HG03520 (cell line): ENCODE data around the gene NPR1.
A peak's percentile ranks its signal among the peaks of the same experiment; 100 is the strongest.
"Not testable (repeated sequence)": the region's sequence is repeated elsewhere in the genome, so short reads cannot be mapped to it uniquely, and the experiment has no call there.

Experiments
- ATAC-seq: cut with Tn5 transposase; IDR thresholded peaks from one replicate; pipeline ENCODE4 v1.9.1; 2021; ENCODE audit warnings: mild to moderate bottlenecking, moderate library complexity; ENCODE audit not compliant: unreplicated experiment

NPR1 gene

DNA sequence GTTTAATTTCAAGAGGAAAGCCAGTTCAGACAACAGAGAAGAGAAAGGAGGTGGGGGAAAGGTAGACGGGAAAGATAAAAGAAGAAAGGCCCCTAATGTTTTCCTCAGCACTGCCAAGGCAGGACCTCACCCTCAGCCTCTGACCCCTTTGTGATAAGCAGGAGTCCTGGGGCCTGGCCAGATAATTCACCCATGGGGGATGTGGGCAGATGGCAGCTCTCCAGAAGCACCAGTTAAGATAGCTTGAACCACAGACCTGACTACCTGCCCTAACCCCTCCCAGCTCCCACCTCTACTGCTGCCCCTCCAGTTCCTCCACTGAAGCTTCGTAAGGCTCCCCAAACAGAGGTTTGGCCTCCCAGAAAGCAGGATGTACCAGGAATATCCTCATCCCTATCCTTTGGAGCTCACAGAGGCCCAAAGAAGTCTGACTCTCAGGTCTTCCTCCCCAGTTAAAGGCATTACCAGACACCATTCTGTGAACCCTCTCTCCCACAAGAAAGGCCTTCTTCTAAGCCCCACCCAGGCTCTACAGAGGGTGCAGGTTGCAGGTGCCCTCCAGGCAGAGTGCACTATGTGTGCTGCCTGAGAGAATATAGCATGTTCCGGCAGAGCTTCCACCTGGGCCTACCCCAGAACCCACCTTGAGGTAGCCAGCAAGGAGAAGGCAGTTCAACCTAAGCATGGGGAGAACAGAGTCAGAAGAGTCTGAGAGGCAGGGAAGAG is 29.2 kb upstream of the NPR1 start:
- ATAC-seq = no peak

DNA sequence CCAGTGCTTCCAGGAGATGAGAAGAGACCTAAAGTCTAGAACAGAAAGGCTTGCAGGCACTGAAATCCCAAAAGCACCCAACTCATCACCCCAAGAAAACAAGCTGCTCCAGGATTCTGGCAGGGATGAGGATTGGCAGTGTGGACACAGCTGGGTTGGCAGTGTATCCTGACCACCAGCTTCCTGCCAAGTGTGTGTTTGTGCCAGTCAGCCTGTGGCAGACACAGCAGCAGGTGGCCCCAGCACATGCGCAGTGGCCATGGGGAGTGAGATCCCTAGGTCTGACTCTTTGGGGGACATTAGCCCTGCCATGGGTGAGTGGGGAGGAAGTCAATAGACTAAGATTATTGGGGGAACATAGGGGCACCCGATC is 28.6 kb upstream of the NPR1 start:
- ATAC-seq = no peak

DNA sequence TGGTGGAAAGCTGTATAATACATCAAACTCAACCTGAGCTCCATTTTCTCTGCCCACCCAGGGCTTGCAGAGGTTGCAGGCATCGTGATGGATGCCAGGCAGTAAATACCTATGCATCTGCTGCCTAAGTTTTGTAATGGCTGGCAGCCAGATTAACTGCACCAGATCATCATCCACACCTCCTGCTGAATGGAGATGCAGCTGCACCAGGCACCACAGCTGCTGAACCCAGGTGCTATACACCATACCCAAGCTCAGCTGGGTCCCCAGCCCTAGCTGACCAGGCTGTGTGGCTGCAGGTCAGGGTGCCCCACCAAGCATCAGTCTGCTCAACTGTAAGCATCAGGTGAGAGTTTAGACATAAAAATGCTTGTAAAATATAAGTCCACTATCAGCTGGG is 26.7 kb upstream of the NPR1 start:
- no peak for ATAC-seq

DNA sequence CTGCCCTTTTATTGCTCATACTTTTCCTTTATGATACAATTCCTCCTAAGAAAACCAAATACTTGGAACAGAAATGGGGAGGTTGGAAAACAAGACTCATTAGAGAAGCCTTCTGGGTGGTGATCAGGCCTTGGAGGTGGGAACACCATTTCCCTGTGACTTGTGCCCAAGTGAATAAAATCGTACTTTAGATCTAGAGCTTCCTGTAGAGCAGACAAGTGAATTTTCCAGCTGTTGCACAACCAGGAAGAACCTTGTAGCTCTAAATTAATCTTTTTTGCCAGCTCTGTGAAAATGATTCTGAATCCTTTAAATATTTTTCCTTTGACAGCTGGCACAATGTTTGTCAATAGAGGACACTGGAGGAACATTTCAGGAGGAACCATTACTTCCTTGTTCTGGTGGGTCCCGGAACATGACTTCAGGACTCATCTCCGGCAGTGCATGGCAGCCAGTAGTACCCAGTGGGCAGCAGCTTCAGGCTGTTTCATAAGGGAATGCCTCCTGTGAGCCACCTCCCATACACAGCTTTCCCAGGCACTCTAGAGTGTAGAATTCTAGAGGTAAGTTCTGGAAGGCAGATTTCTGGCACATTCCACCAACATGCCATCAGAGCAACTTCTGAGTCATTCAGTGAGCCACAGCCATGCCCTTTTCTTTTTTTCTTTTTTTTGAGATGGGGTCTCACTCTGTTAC is 25.5 kb upstream of the NPR1 start:
- ATAC-seq = no peak

DNA sequence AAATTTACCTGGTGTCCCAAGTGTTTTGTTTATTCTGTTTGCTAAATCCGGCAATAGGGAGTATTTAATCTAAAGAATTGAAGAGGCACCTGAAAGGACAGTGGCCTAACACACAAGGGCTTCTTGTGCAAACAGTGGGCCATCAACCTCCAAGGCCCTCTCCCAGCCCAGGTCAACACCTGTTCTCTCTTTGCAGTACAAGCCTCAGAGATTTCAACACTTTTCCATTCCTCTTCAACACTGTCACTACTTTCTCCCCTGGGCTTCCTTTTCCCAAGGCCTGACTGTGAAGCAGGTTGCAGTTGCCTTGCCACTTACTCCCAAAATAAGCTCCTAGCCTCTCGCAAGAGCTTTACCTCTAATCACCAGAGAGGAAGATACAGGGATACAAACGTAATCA is 23.2 kb upstream of the NPR1 start:
- no peak for ATAC-seq

DNA sequence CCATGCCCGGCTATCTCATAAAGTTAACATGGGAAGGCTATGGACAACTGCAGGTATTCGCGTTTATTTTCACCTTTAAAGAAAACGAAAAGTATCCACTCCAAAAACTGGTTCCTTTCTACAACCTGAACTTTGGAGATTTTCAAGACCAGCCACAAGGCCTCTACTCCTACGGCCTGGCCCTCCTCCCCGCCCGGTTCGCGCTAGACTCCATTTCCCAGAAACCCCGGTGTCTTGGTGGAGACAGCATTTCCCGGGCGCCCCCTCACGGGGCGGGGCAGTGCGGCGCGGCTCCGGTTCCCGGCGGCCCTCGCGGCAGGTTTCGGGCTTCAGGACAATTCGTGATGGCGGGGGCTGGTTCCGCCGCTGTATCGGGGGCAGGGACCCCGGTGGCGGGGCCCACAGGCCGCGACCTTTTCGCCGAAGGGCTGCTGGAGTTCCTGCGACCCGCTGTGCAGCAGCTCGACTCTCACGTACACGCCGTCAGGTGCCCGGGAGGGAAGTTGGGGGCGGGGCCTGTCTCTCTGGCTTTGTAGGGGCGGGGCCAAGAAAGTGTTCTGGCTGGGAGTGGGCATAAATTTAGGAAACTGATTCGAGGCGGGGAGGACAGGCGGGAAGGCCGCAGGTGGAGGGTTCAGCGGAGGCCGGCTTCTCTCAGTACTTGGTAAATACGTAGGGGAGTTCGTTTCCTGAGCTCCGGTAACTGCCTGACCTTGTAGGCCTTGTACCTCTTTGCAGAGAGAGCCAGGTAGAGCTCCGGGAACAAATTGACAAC is 19.9 kb upstream of the NPR1 start, which contains the start of gene SNAPIN:
SNAPIN (plus strand) TSS at position 304 of the 775 bp plus-strand sequence; CDS start at position 345, 41 bp downstream.
- ATAC-seq = peak; percentile 89

DNA sequence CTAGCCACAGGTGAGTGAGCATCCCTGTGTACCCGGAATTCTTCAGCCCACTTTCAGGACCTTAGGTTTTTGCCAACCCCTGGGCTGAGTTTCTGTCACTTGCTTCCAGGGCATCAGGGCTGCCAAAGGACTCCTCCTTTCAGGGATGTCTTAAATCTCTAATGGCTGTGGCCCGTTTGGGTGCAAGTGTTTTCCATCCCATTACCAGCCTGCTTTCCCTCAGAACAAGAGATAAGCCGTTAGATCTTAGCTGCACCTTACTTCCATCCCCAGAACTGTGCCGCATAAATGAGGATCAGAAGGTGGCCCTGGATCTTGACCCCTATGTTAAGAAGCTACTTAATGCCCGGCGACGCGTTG is 19.3 kb upstream of the NPR1 start:
- ATAC-seq = no peak

DNA sequence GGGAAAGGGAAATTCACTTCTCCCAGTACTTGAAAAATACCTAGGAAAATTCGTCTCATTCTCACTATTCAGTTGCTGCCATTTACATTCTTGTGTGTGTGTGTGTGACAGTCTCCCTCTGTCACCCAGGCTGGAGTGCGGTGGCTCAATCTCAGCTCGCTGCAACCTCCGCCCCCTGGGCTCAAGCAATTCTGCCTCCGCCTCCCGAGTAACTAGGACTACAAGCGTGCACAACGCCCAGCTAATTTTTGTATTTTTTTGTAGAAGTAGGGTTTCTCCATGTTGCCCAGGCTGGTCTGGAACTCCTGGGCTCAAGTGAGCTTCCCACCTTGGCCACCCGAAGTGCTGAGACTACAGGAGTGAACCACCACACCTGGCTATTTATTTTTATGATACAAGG is 18.8 kb upstream of the NPR1 start:
- ATAC-seq = no peak

DNA sequence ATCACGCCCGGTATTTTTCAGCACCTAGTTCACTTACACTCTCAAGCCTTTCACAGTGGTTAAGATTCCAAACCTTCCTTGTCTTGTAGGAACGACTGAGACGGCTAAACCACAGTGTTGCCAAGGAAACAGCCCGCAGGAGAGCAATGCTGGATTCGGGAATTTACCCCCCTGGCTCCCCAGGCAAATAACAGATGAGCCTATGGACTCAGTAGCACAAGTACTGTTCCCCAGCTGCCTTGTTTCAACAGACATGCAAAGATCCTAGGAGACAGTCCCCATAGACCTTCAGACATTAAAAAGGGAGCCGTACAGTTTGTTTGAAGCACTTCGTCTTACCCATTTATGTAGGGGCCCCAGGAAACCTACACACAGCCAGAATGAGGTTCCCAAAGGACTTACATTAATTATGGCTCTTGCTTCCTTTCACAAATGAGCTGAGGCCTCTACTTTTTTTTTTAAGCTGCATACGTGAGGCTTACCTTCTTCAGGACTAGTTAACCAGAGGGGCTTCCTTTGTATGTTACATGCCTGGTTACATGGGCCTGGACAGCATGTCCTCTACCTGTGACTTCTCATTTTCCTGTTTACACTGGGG is 17.3 kb upstream of the NPR1 start:
- ATAC-seq = no peak

DNA sequence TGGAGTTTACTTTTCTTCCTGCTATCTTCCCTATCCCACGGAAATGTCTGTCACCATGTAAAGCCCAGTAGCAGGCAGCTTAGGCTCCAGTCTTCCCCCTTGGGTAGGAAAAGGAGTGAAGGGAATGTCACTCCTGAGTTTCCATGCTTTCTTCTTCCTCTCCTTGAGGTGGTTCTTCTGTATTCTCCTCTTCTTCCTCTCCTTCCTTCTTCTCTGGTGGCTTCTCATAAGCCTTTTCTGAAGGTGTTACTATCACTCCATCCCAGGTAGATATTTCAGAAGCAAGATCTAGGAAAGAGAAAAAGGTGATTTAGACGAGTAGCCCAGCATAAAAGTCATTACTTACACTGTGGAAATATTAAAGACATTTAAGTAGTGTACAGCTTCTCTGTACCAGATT is 16.2 kb upstream of the NPR1 start:
- no peak for ATAC-seq

DNA sequence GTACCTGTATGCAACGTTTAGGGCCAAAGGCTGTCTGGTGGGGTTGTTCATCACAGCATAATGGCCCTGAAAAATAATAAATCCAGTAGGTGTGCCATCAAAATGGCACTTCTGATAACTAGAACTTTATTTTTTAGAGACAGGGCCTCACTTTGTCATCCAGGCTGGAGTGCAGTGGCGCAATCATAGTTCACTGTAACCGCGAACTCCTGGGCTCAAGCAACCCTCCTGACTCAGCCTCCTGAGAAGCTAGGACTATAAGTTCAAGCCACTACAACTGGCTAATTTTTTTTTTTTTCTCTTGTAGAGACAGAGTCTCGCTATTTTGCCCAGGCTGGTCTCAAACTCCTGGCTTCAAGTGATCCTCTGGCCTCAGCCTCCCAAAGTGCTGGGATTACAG is 15.3 kb upstream of the NPR1 start:
- no peak for ATAC-seq

DNA sequence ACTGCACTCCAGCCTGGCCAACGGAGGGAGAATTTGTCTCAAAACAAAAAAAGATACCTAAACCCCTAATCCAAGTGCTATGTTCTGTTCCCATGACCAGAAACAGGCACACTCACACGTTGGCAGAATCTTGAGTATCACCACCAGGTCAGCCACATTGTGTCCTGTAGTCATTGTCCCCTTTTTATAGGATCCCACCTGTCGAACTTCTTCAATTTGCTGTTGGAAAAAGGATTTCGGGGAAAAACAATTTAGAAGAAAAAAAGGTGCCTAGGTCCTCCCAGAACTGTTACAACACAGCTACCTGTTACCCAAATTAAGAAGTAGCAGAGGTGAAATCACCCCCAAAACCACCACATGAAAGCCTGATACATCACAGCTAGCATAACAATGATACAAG is 11.0 kb upstream of the NPR1 start:
- no peak for ATAC-seq

DNA sequence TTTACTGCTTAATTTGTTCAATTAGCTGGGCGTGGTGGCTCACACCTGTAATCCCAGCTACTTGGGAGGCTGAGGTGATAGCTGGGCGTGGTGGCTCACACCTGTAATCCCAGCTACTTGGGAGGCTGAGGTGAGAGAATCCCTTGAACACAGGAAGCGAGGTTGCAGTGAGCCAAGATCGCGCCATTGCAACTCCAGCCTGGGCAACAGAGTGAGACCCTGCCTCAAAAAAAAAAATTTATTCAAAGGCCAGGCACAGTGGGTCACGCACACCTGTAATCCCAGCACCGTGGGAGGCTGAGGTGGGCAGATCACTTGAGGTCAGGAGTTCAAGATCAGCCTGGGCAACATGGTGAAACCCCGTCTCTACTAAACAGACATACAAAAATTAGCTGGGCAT is 9.8 kb upstream of the NPR1 start:
- ATAC-seq = not testable (repeated sequence)

DNA sequence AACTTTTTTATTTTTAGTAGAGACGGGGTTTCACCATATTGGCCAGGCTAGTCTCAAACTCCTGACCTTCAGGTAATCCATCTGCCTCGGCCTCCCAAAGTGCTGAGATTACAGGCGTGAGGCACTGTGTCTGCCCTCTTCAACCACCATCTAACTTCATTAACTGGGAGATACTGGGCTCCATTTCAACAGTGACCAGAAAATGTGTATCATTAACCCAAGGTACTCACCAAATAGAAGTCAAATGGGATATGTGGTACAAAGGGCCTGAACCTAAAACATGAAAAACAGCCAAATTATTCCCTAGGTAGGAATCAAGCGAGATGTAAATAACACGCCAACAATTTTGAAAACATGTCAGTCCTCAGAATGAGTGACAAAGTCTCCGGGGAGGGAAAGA is 8.9 kb upstream of the NPR1 start:
- no peak for ATAC-seq

DNA sequence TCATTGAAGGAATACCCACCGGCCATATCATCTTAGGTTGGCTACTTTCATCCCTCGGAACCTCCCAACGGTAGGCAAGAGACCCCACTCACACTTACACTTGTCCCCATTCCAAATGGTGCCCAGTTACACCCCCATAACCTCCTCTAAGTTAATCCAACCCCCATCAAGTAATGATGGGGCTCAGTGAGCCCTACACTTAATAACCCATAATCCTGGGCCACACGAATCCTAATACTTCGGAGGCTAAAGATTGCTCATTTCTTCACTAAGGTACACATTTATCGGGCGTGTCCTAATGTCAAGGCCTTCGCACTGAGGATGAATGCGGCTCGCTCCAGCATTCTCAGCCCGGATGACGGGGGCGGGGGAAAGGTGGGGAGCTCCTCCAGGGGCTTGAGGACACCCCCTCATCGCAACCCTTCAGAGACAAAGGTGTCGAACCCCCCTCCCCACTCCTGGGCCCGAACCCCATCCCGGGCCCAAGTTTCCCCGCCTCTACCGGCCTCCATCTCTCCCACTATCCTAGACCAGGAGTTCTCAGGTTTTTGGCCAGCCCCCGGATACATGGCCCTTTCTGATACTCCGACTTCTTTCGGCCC is 8.1 kb upstream of the NPR1 start:
- ATAC-seq = no peak

DNA sequence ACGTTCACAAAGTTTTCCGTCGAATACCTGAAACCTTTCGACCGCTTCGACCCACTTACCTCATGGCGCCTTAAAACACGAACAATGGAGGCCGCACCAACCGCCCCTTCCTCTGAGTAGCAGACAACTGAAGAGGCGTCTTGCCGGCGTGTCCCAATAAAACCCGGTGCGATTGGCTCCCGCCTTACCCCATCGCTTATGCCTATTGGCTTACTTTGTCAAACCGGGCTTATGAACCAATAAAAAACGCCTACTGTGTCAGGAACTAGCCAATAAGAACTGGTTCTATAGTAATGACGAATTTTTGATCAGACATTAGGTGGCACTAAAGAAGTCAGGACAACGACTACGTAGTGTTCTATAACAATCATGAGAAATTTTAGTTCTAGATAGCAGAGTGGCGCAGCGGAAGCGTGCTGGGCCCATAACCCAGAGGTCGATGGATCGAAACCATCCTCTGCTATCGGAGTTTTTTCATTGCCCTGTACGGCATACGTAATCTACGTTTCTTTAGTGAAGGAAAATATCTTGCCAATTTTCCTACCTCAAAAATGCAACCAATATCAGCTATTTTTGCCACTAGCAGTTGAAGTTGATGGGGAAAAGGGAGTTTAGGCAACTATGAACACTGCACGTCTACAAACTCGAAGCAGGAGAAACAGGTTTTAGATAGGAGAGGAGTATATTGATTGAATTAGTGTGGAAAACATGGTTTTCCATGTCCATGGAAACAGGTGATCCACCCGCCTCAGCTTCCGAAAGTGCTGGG is 7.4 kb upstream of the NPR1 start, which contains the start of gene ILF2:
ILF2 (minus strand) TSS at position 135 of the 769 bp plus-strand sequence; CDS start at position 64, 71 bp downstream.
- peak; percentile 92 for ATAC-seq

DNA sequence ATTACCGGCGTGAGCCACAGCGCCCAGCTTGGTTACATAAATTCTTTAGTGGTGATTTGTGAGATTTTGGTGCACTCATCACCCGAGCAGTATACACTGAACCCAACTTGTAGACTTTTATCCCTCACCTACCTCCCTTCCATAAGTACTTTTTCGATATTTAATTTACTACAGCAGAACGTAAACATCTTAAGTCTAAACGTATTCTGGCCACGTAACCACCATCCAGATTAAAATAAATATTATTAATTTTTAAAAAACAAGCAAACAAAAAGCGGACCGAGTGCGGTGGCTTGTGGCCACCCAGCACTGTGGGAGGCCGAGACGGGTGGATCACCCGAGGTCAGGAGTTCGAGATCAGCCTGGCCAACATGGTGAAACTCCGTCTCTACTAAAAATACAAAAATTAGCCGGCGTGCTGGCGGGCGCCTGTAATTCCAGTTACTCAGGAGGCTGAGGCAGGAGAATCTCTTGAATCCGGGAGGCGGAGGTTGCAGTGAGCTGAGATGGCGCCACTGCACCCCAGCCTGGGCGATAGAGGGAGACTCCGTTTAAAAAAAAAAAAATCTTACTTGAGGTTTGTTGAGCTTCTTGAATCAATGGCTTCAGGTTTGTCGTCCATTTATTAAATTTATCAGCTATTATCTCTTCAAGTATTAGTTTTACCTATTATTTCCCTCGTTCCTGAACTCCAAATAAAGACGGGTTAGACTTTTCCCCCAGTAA is 6.7 kb upstream of the NPR1 start:
- peak; percentile 12 for ATAC-seq

DNA sequence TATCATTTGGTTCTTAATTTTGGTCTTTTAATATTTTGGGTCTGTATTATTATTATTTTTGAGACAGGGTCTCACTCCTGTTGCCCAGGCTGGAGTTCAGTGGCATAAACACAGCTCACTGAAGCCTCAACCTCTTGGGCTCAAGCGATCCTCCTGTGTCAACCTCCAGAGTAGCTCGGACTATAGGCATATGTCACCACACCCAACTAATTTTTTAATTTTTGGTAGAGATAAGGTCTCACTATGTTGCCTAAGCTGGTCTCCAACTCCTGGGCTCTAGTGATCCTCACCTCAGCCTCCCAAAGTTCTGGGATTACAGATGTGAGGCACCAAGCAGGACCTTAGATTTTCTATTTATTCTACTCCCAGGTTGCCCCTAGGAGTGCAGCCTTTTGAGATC is 5.0 kb upstream of the NPR1 start:
- no peak for ATAC-seq

DNA sequence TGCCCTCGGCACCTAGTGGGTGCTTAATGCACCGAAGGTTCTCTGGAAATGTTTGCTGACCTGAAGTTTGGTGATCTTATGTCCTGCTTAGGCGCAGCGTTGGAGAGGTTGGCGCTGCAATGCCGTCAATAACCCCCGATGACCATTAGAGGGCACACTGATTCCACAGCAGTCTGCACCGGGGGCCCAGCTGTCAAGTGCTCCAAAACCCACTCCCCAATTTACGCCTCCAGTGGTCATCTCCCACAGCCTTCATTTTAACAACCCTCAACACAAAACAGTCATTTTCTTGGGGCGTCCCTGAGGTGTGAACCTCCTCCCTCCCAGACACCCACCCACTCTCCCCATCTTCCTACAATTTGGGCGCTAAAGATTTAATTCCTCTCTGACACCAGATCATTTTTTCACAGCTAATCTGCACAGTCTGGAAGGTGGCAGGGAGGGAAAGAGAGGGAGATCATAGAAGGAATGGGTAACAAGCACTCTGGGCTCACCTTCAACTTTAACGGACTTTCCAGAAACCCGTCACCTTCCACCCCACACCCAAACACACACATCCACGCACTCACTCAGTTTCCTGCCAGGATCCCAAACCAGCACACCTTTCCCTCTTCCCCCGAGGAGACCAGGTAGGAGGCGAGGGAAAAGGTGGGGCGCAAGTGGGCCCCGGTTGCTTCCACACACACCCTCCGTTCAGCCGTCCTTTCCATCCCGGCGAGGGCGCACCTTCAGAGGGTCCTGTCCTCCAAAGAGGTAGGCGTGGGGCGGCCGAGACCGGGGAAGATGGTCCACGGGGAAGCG is 570 bp upstream of the NPR1 start:
- no peak for ATAC-seq
